Activated CD4-positive, CD25-positive, alpha-beta regulatory T cell treated with anti-CD3 and anti-CD28 coated beads, Interleukin-2, amount 50 U/mL, for 24 hours (primary cell): ENCODE data around the gene ATP4A.
A peak's percentile ranks its signal among the peaks of the same experiment; 100 is the strongest.

Source experiments
- ATAC-seq, 2 donors: fragments of 150-1000 bp; cut with Tn5 transposase; one replicate each; pipeline ENCODE4 v1.10.0; 2021; ENCODE audit warnings: mild to moderate bottlenecking in 1 of 2, moderate library complexity in 1 of 2

ATP4A gene

GRCh38 chr19:35549174-35549788, 14.2 kb downstream of the ATP4A start:
- no peak for ATAC-seq

- ATAC-seq = no peak
Measured at GRCh38 chr19:35546532-35546931, 16.9 kb downstream of the ATP4A start.

GRCh38 chr19:35545855-35546381, 17.5 kb downstream of the ATP4A start:
- peak; percentile 84 to 86 for ATAC-seq

GRCh38 chr19:35545001-35545854, 18.2 kb downstream of the ATP4A start, which contains the start of gene TMEM147:
Gene TMEM147 (plus strand): TSS chr19:35545626. CDS start chr19:35545740, 114 bp downstream.
- ATAC-seq = peak; percentile 77 to 78

- no peak for ATAC-seq
Measured at GRCh38 chr19:35544110-35544802, 19.2 kb downstream of the ATP4A start.

- ATAC-seq = no peak
Measured at GRCh38 chr19:35543280-35544109, 20.0 kb downstream of the ATP4A start.

GRCh38 chr19:35542209-35542608, 21.2 kb downstream of the ATP4A start:
- ATAC-seq = no peak

GRCh38 chr19:35540356-35540927, 23.0 kb downstream of the ATP4A start:
- ATAC-seq = no peak

GRCh38 chr19:35539850-35540249, 23.6 kb downstream of the ATP4A start:
- no peak for ATAC-seq

GRCh38 chr19:35539314-35539713, 24.1 kb downstream of the ATP4A start:
- no peak for ATAC-seq

GRCh38 chr19:35534803-35535480, 28.5 kb downstream of the ATP4A start:
- no peak for ATAC-seq

GRCh38 chr19:35533822-35534392, 29.6 kb downstream of the ATP4A start:
- ATAC-seq = peak; percentile 66 to 70

GRCh38 chr19:35533201-35533821, 30.1 kb downstream of the ATP4A start, which contains the start of gene GAPDHS:
Gene GAPDHS (plus strand): TSS chr19:35533456. CDS start chr19:35533528, 72 bp downstream.
- ATAC-seq = no peak

- ATAC-seq = no peak
Measured at GRCh38 chr19:35531291-35531690, 32.2 kb downstream of the ATP4A start.

- ATAC-seq = no peak
Measured at GRCh38 chr19:35529241-35530218, 33.9 kb downstream of the ATP4A start.

- ATAC-seq = no peak
Measured at GRCh38 chr19:35528218-35529038, 35.0 kb downstream of the ATP4A start, which contains the start of gene SBSN. Gene SBSN (minus strand): TSS chr19:35528311. CDS start chr19:35528281, 30 bp downstream.

- ATAC-seq = no peak
Measured at GRCh38 chr19:35525873-35526272, 37.6 kb downstream of the ATP4A start.
